Hepatocyte (in vitro differentiated cells): Measurements from ENCODE around the gene TP53I11.

ENCODE experiments used
- EZH2 ChIP-seq: fragments of 200-600 bp; sonication (generic); IDR thresholded peaks from 2 replicates; pipeline ENCODE4 v1.6.1; 2016; ENCODE audit warnings: antibody characterized with exemption, mild to moderate bottlenecking, borderline replicate concordance
- EZH2phosphoT487 ChIP-seq: fragments of 200-600 bp; sonication (generic); IDR thresholded peaks from one replicate; pipeline ENCODE4 v1.6.1; 2018; ENCODE audit warnings: antibody characterized with exemption, mild to moderate bottlenecking, low read depth, moderate library complexity; ENCODE audit not compliant: unreplicated experiment, severe bottlenecking
- TF ChIP-seq, protein P1 (sequence below): fragments of 200-600 bp; sonication (generic); IDR thresholded peaks from 2 replicates; pipeline ENCODE4 v1.5.1; 2016; ENCODE audit warnings: antibody characterized with exemption, mild to moderate bottlenecking; ENCODE audit not compliant: poor library complexity

DNA sequence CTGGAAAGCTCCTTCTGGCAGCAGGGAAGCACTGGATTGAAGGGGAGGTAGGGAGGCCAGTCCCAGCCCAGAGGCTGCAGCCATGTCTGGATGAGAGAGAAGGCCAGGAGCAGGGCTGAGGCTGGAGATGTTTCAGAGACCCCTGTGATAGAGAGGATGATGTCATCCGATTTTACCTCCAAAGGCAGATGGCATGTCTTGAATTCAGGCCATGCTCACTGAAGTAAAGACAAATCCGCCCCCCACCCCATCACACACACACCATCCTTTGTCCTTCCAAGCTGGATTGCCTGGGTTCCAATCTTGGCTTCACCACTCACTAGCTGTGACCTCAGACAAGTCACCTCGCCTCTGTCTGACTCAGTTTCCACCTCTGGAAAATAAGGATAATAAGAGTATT, 47.2 kb downstream of the TP53I11 start:
- TF ChIP-seq, protein P1, sequence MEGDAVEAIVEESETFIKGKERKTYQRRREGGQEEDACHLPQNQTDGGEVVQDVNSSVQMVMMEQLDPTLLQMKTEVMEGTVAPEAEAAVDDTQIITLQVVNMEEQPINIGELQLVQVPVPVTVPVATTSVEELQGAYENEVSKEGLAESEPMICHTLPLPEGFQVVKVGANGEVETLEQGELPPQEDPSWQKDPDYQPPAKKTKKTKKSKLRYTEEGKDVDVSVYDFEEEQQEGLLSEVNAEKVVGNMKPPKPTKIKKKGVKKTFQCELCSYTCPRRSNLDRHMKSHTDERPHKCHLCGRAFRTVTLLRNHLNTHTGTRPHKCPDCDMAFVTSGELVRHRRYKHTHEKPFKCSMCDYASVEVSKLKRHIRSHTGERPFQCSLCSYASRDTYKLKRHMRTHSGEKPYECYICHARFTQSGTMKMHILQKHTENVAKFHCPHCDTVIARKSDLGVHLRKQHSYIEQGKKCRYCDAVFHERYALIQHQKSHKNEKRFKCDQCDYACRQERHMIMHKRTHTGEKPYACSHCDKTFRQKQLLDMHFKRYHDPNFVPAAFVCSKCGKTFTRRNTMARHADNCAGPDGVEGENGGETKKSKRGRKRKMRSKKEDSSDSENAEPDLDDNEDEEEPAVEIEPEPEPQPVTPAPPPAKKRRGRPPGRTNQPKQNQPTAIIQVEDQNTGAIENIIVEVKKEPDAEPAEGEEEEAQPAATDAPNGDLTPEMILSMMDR, result no peak
- TF ChIP-seq EZH2phosphoT487 (no peak), EZH2 (no peak)
